MV-4-11 (cell line): ENCODE results near the gene CHKB.

Experiments used
- DNase-seq: peaks from one replicate; lab custom pipeline; 2025; lab: John Stamatoyannopoulos, UW

CHKB gene

GRCh38 chr22:50548921-50549790, 33.5 kb downstream of the CHKB start:
- no peak for DNase-seq

- DNase-seq, result no peak
These were observed 34.4 kb downstream of the CHKB start for GRCh38 chr22:50548040-50548920.

GRCh38 chr22:50547263-50547985, 35.2 kb downstream of the CHKB start:
- DNase-seq, result no peak

- DNase-seq, result no peak
These were observed 36.1 kb downstream of the CHKB start for GRCh38 chr22:50546326-50547262.

- DNase-seq, result no peak
These were observed 36.9 kb downstream of the CHKB start, which contains the start of gene KLHDC7B for GRCh38 chr22:50545522-50546325. Gene KLHDC7B, plus strand, starts transcription at chr22:50545899. Its CDS starts 345 bp downstream, at chr22:50546244.

- DNase-seq, result no peak
These were observed 37.8 kb downstream of the CHKB start for GRCh38 chr22:50544746-50545253.

- DNase-seq, result peak; percentile 67
These were observed 38.4 kb downstream of the CHKB start for GRCh38 chr22:50544078-50544745.

- DNase-seq, result peak; percentile 84
These were observed 40.2 kb downstream of the CHKB start for GRCh38 chr22:50542416-50542927.

- peak; percentile 95 for DNase-seq
These were observed 41.0 kb downstream of the CHKB start for GRCh38 chr22:50541667-50542026.

- DNase-seq, result no peak
These were observed 42.3 kb downstream of the CHKB start for GRCh38 chr22:50540381-50540780.

GRCh38 chr22:50537765-50538164, 44.9 kb downstream of the CHKB start:
- no peak for DNase-seq

- DNase-seq, result no peak
These were observed 46.4 kb downstream of the CHKB start for GRCh38 chr22:50536226-50536625.

GRCh38 chr22:50535113-50535512, 47.5 kb downstream of the CHKB start:
- no peak for DNase-seq

- DNase-seq, result peak; percentile 92
These were observed 48.6 kb downstream of the CHKB start for GRCh38 chr22:50533856-50534711.

GRCh38 chr22:50532824-50533796, 49.5 kb downstream of the CHKB start:
- peak; percentile 29 for DNase-seq

- DNase-seq, result no peak
These were observed 50.5 kb downstream of the CHKB start for GRCh38 chr22:50531962-50532674.
